NT2/D1 (cell line): ENCODE results near the gene SPINT2.

Experiments used
- DNase-seq: peaks from one replicate; pipeline ENCODE4 v3.0.0-alpha.2; 2011; ENCODE audit warnings: low read depth, low spot score
- H3K27me3 ChIP-seq: 2 replicates; pipeline ENCODE4 v1.6.0; 2011; ENCODE audit warnings: mild to moderate bottlenecking; ENCODE audit not compliant: insufficient read length, insufficient read depth
- H3K36me3 ChIP-seq: 2 replicates; pipeline ENCODE4 v1.6.1; 2011; ENCODE audit warnings: mild to moderate bottlenecking, low read length, mixed read lengths; ENCODE audit not compliant: insufficient read depth, insufficient read length
- H3K4me1 ChIP-seq: 2 replicates; pipeline ENCODE4 v1.5.1; 2011; ENCODE audit not compliant: insufficient read depth, insufficient read length
- H3K4me3 ChIP-seq: 2 replicates; pipeline ENCODE4 v1.5.1; 2011; ENCODE audit warnings: low read depth; ENCODE audit not compliant: insufficient read length
- H3K9ac ChIP-seq: 2 replicates; pipeline ENCODE4 v1.6.0; 2011; ENCODE audit warnings: low read depth; ENCODE audit not compliant: insufficient read length
- H3K9me3 ChIP-seq: 2 replicates; pipeline ENCODE4 v1.5.1; 2011; ENCODE audit warnings: mild to moderate bottlenecking, low read length; ENCODE audit not compliant: insufficient read depth
- SUZ12 ChIP-seq: IDR thresholded peaks from 2 replicates; pipeline ENCODE4 v1.6.1; 2011; ENCODE audit not compliant: insufficient read length, insufficient read depth; ENCODE audit errors: extremely low read depth
- YY1 ChIP-seq: IDR thresholded peaks from 2 replicates; pipeline ENCODE4 v1.6.1; 2011; ENCODE audit not compliant: insufficient read length, insufficient read depth
- ZNF274 ChIP-seq: IDR thresholded peaks from 2 replicates; pipeline ENCODE4 v1.6.1; 2011; ENCODE audit warnings: mild to moderate bottlenecking, low read depth, low read length

The SPINT2 gene

GRCh38 chr19:38245826-38246498 lies 18.4 kb upstream of the SPINT2 start:
- Histone ChIP-seq H3K36me3 (peaks cover 4% of the 10 kb centered on the region), H3K9ac (no peak overlapping the region), H3K4me1 (peaks cover 4% of the 10 kb centered on the region), H3K4me3 (no peak overlapping the region), H3K27me3 (peaks cover 4% of the 10 kb centered on the region), H3K9me3 (no peaks in the 10 kb centered on the region)
- TF ChIP-seq ZNF274: no peak
- TF ChIP-seq YY1: no peak
- TF ChIP-seq SUZ12: no peak
- DNase-seq: no peak

GRCh38 chr19:38247126-38247525 lies 17.2 kb upstream of the SPINT2 start:
- H3K4me1 ChIP-seq: peaks cover 5% of the 10 kb centered on the region
- DNase-seq: no peak
- H3K36me3 ChIP-seq: peaks cover 4% of the 10 kb centered on the region
- H3K27me3 ChIP-seq: peaks cover 4% of the 10 kb centered on the region
- H3K9me3 ChIP-seq: no peaks in the 10 kb centered on the region
- H3K4me3 ChIP-seq: no peak overlapping the region
- no peak overlapping the region for H3K9ac ChIP-seq
- TF ChIP-seq ZNF274 (no peak), YY1 (no peak), SUZ12 (no peak)

- Histone ChIP-seq H3K4me3 (no peak overlapping the region), H3K9me3 (no peaks in the 10 kb centered on the region), H3K36me3 (peaks cover 10% of the 10 kb centered on the region), H3K4me1 (peaks cover 9% of the 10 kb centered on the region), H3K9ac (no peak overlapping the region), H3K27me3 (peaks cover 4% of the 10 kb centered on the region)
- TF ChIP-seq SUZ12: no peak
- TF ChIP-seq ZNF274: no peak
- no peak for TF ChIP-seq YY1
- DNase-seq: no peak
Observed at GRCh38 chr19:38247734-38248268, 16.6 kb upstream of the SPINT2 start.

- peaks cover 4% of the 10 kb centered on the region for H3K27me3 ChIP-seq
- H3K36me3 ChIP-seq: peaks cover 10% of the 10 kb centered on the region
- DNase-seq: no peak
- no peak overlapping the region for H3K4me3 ChIP-seq
- no peaks in the 10 kb centered on the region for H3K9me3 ChIP-seq
- TF ChIP-seq SUZ12 (no peak), YY1 (no peak), ZNF274 (no peak)
- peaks cover 12% of the 10 kb centered on the region for H3K4me1 ChIP-seq
- no peak overlapping the region for H3K9ac ChIP-seq
Observed at GRCh38 chr19:38248421-38248820, 16.0 kb upstream of the SPINT2 start.

GRCh38 chr19:38250428-38250820 lies 13.9 kb upstream of the SPINT2 start:
- Histone ChIP-seq H3K4me1 (peaks cover 20% of the 10 kb centered on the region), H3K27me3 (no peaks in the 10 kb centered on the region), H3K9ac (no peak overlapping the region), H3K4me3 (no peak overlapping the region), H3K36me3 (peaks cover 17% of the 10 kb centered on the region), H3K9me3 (no peaks in the 10 kb centered on the region)
- no peak for DNase-seq
- TF ChIP-seq YY1 (no peak), ZNF274 (no peak), SUZ12 (no peak)

- H3K36me3 ChIP-seq: peaks cover 17% of the 10 kb centered on the region
- no peaks in the 10 kb centered on the region for H3K9me3 ChIP-seq
- H3K9ac ChIP-seq: peak overlapping the region; percentile 32
- TF ChIP-seq YY1: no peak
- no peak for TF ChIP-seq ZNF274
- TF ChIP-seq SUZ12: no peak
- no peaks in the 10 kb centered on the region for H3K27me3 ChIP-seq
- DNase-seq: no peak
- peaks cover 24% of the 10 kb centered on the region for H3K4me1 ChIP-seq
- H3K4me3 ChIP-seq: no peak overlapping the region
Observed at GRCh38 chr19:38250821-38251563, 13.4 kb upstream of the SPINT2 start.

- H3K27me3 ChIP-seq: no peaks in the 10 kb centered on the region
- H3K9me3 ChIP-seq: no peaks in the 10 kb centered on the region
- no peak overlapping the region for H3K9ac ChIP-seq
- peaks cover 17% of the 10 kb centered on the region for H3K36me3 ChIP-seq
- no peak for DNase-seq
- H3K4me3 ChIP-seq: no peak overlapping the region
- peaks cover 24% of the 10 kb centered on the region for H3K4me1 ChIP-seq
- TF ChIP-seq YY1 (no peak), SUZ12 (no peak), ZNF274 (no peak)
Observed at GRCh38 chr19:38251564-38252051, 12.8 kb upstream of the SPINT2 start.
